ENCODE data around the gene TWF2. TPM values are rescaled to one million over a fixed set of nuclear protein-coding genes. Genes with fewer than 3 reads are reported as not detected.

Gene TWF2
- total and polyA plus RNA-seq, 2 of the 13 experiments (the other 11 are each of a cell fraction or from before 2014, with no cell fraction given), result 45.5 to 108 TPM

DNA sequence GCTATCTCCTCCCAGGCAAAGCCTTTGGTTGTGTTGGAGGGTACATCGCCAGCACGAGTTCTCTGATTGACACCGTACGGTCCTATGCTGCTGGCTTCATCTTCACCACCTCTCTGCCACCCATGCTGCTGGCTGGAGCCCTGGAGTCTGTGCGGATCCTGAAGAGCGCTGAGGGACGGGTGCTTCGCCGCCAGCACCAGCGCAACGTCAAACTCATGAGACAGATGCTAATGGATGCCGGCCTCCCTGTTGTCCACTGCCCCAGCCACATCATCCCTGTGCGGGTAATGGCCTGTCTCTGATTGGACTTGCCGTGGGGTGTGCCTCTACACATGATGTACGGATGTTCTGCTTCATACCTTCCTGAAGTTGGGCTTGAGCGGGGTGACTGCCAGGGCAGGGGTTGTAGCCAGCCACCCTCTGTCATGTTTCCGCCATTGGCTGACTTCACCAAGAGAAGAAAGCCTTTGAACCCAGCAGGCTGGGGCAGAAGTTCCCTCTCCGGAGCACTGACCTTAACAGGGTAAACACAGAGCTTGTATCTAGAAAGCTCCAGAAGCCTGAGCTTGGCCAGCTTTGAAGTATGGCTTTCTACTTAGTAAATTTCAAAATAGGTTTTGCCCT, 27.6 kb downstream of the TWF2 start (continued):
- no peak for TF ChIP-seq ZBTB1 (CRISPR knock-in tag; IDR thresholded peaks at IDR 0.05; ENCODE audit: borderline replicate concordance)
- no peak for TF ChIP-seq ZNF207 (IDR thresholded peaks at IDR 0.05; ENCODE audit: borderline replicate concordance)
- no peak for TF ChIP-seq ZNF484 (CRISPR knock-in tag; IDR thresholded peaks at IDR 0.05; ENCODE audit: borderline replicate concordance, low read depth)
- no peak for TF ChIP-seq TOE1 (CRISPR knock-in tag; IDR thresholded peaks at IDR 0.05)
- TF ChIP-seq, protein P1, sequence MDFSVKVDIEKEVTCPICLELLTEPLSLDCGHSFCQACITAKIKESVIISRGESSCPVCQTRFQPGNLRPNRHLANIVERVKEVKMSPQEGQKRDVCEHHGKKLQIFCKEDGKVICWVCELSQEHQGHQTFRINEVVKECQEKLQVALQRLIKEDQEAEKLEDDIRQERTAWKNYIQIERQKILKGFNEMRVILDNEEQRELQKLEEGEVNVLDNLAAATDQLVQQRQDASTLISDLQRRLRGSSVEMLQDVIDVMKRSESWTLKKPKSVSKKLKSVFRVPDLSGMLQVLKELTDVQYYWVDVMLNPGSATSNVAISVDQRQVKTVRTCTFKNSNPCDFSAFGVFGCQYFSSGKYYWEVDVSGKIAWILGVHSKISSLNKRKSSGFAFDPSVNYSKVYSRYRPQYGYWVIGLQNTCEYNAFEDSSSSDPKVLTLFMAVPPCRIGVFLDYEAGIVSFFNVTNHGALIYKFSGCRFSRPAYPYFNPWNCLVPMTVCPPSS (IDR thresholded peaks at IDR 0.05), result no peak
- no peak for TF ChIP-seq ZNF431 (CRISPR knock-in tag; IDR thresholded peaks at IDR 0.05; ENCODE audit: borderline replicate concordance, low read depth)
- no peak for TF ChIP-seq ZNF331 (CRISPR knock-in tag; IDR thresholded peaks at IDR 0.05)
- TF ChIP-seq ZNF850 (CRISPR knock-in tag; conservative IDR thresholded peaks at IDR 0.05), result no peak
- TF ChIP-seq SRF (IDR thresholded peaks at IDR 0.05; ENCODE audit: low read depth, low read length), result peak; percentile 25; the same call in 1 of the 2 replicates
- no peak for TF ChIP-seq MYNN (CRISPR knock-in tag; IDR thresholded peaks at IDR 0.05; ENCODE audit: low read depth)
- TF ChIP-seq SALL1 (CRISPR knock-in tag; IDR thresholded peaks at IDR 0.05), result peak; percentile 18; the same call in 1 of the 2 replicates
- TF ChIP-seq RFX5 (IDR thresholded peaks at IDR 0.05; ENCODE audit: low read depth, low read length), result no peak
- TF ChIP-seq SIN3B (IDR thresholded peaks at IDR 0.05; ENCODE audit: low read length), result no peak
- TF ChIP-seq CBX1 (IDR thresholded peaks at IDR 0.05; ENCODE audit: low read depth), result no peak
- TF ChIP-seq, protein P2, sequence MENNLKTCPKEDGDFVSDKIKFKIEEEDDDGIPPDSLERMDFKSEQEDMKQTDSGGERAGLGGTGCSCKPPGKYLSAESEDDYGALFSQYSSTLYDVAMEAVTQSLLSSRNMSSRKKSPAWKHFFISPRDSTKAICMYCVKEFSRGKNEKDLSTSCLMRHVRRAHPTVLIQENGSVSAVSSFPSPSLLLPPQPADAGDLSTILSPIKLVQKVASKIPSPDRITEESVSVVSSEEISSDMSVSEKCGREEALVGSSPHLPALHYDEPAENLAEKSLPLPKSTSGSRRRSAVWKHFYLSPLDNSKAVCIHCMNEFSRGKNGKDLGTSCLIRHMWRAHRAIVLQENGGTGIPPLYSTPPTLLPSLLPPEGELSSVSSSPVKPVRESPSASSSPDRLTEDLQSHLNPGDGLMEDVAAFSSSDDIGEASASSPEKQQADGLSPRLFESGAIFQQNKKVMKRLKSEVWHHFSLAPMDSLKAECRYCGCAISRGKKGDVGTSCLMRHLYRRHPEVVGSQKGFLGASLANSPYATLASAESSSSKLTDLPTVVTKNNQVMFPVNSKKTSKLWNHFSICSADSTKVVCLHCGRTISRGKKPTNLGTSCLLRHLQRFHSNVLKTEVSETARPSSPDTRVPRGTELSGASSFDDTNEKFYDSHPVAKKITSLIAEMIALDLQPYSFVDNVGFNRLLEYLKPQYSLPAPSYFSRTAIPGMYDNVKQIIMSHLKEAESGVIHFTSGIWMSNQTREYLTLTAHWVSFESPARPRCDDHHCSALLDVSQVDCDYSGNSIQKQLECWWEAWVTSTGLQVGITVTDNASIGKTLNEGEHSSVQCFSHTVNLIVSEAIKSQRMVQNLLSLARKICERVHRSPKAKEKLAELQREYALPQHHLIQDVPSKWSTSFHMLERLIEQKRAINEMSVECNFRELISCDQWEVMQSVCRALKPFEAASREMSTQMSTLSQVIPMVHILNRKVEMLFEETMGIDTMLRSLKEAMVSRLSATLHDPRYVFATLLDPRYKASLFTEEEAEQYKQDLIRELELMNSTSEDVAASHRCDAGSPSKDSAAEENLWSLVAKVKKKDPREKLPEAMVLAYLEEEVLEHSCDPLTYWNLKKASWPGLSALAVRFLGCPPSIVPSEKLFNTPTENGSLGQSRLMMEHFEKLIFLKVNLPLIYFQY (CRISPR knock-in tag; IDR thresholded peaks at IDR 0.05; ENCODE audit: borderline replicate concordance), result no peak
- TF ChIP-seq FOXP1 (IDR thresholded peaks at IDR 0.05), result no peak
- TF ChIP-seq FOXP1 (CRISPR knock-in tag; IDR thresholded peaks at IDR 0.05), result 0 out of 2 replicates have a peak, but pooled peaks have one; percentile 4
- 0 out of 2 replicates have a peak, but pooled peaks have one; percentile 22 for TF ChIP-seq FOXA3 (CRISPR knock-in tag; IDR thresholded peaks at IDR 0.05)
- TF ChIP-seq, protein P3, sequence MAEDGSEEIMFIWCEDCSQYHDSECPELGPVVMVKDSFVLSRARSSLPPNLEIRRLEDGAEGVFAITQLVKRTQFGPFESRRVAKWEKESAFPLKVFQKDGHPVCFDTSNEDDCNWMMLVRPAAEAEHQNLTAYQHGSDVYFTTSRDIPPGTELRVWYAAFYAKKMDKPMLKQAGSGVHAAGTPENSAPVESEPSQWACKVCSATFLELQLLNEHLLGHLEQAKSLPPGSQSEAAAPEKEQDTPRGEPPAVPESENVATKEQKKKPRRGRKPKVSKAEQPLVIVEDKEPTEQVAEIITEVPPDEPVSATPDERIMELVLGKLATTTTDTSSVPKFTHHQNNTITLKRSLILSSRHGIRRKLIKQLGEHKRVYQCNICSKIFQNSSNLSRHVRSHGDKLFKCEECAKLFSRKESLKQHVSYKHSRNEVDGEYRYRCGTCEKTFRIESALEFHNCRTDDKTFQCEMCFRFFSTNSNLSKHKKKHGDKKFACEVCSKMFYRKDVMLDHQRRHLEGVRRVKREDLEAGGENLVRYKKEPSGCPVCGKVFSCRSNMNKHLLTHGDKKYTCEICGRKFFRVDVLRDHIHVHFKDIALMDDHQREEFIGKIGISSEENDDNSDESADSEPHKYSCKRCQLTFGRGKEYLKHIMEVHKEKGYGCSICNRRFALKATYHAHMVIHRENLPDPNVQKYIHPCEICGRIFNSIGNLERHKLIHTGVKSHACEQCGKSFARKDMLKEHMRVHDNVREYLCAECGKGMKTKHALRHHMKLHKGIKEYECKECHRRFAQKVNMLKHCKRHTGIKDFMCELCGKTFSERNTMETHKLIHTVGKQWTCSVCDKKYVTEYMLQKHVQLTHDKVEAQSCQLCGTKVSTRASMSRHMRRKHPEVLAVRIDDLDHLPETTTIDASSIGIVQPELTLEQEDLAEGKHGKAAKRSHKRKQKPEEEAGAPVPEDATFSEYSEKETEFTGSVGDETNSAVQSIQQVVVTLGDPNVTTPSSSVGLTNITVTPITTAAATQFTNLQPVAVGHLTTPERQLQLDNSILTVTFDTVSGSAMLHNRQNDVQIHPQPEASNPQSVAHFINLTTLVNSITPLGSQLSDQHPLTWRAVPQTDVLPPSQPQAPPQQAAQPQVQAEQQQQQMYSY (CRISPR knock-in tag; IDR thresholded peaks at IDR 0.05), result no peak
